A673 (cell line): Measurements from ENCODE around the gene CAMKK2. TPM values are rescaled to one million over a fixed set of nuclear protein-coding genes. Genes with fewer than 3 reads are reported as not detected.

Source experiments
- BruUV-seq: library from RNA; stranded (reverse); fragments of 400-500 nt; replicated peaks from 2 replicates; lab custom pipeline; 2021; lab: Mats Ljungman, UMichigan
- CTCF ChIA-PET: fragments of 300-600 bp; sonication (Branson Sonifier 250); formaldehyde crosslinking; loops from one replicate; lab custom pipeline; 2022; ENCODE audit warnings: antibody characterized with exemption; lab: Charles Lee
- POLR2A ChIA-PET: fragments of 300-600 bp; sonication (Branson Sonifier 250); formaldehyde crosslinking; loops from one replicate; lab custom pipeline; 2022; ENCODE audit warnings: antibody characterized with exemption; ENCODE audit not compliant: low non-redundant PET; lab: Charles Lee
- DNase-seq: peaks from one replicate; pipeline ENCODE4 v3.0.0-alpha.2; 2015; ENCODE audit warnings: low spot score
- H3K27ac ChIP-seq: fragments of 200-600 bp; sonication (generic); 2 replicates; pipeline ENCODE4 v1.5.1; 2016; ENCODE audit warnings: mixed run types, low read depth, mild to moderate bottlenecking, mixed read lengths, antibody characterized with exemption, low read length; ENCODE audit not compliant: poor library complexity, severe bottlenecking
- H3K27me3 ChIP-seq: fragments of 200-600 bp; sonication (generic); replicated peaks from 2 replicates; pipeline ENCODE4 v1.6.1; 2017; ENCODE audit warnings: mixed run types, low read depth, mild to moderate bottlenecking, mixed read lengths, antibody characterized with exemption, low read length; ENCODE audit not compliant: insufficient read depth, poor library complexity
- H3K36me3 ChIP-seq: fragments of 200-600 bp; sonication (generic); 2 replicates; pipeline ENCODE4 v1.6.1; 2016; ENCODE audit warnings: mixed run types, mild to moderate bottlenecking, mixed read lengths, antibody characterized with exemption, low read length; ENCODE audit not compliant: insufficient read depth, poor library complexity, severe bottlenecking
- H3K4me1 ChIP-seq: fragments of 200-600 bp; sonication (generic); 2 replicates; pipeline ENCODE4 v1.6.1; 2017; ENCODE audit warnings: mixed run types, mild to moderate bottlenecking, mixed read lengths, antibody characterized with exemption, low read length; ENCODE audit not compliant: insufficient read depth, poor library complexity, severe bottlenecking
- H3K4me3 ChIP-seq: fragments of 200-600 bp; sonication (generic); 2 replicates; pipeline ENCODE4 v1.5.1; 2016; ENCODE audit warnings: low read depth, mixed run types, mild to moderate bottlenecking, mixed read lengths, low read length; ENCODE audit not compliant: poor library complexity, severe bottlenecking
- H3K9me3 ChIP-seq: fragments of 200-600 bp; sonication (generic); 2 replicates; pipeline ENCODE4 v1.6.1; 2016; ENCODE audit warnings: mixed run types, low read depth, mild to moderate bottlenecking, mixed read lengths, antibody characterized with exemption, low read length; ENCODE audit not compliant: poor library complexity, severe bottlenecking
- EZH2 ChIP-seq: fragments of 200-600 bp; sonication (generic); IDR thresholded peaks from 2 replicates; pipeline ENCODE4 v1.6.1; 2017; ENCODE audit warnings: borderline replicate concordance, low read depth, mild to moderate bottlenecking, mixed read lengths, antibody characterized with exemption, low read length; ENCODE audit not compliant: poor library complexity, severe bottlenecking
- intact Hi-C: fragments of 100-400 bp; cut with micrococcal nuclease; formaldehyde crosslinking; loops from one replicate; pipeline ENCODE4 v1.10.0; 2022; ENCODE audit not compliant: unreplicated experiment
- total RNA-seq: library from RNA; stranded (reverse); gene quantifications from 2 replicates; pipeline ENCODE4 v1.2.3, GENCODE V29; 2021
- TF ChIP-seq, protein P1 (sequence below): fragments of 300-800, 200-600 bp; sonication (generic); conservative IDR thresholded peaks from 2 replicates; pipeline ENCODE4 v1.5.1; 2017; ENCODE audit warnings: low read depth, mild to moderate bottlenecking, antibody characterized with exemption, low read length, moderate library complexity, mixed read lengths

CAMKK2 gene
- total RNA-seq, 1 experiment from 2014 or later, result 33.0 TPM

DNA sequence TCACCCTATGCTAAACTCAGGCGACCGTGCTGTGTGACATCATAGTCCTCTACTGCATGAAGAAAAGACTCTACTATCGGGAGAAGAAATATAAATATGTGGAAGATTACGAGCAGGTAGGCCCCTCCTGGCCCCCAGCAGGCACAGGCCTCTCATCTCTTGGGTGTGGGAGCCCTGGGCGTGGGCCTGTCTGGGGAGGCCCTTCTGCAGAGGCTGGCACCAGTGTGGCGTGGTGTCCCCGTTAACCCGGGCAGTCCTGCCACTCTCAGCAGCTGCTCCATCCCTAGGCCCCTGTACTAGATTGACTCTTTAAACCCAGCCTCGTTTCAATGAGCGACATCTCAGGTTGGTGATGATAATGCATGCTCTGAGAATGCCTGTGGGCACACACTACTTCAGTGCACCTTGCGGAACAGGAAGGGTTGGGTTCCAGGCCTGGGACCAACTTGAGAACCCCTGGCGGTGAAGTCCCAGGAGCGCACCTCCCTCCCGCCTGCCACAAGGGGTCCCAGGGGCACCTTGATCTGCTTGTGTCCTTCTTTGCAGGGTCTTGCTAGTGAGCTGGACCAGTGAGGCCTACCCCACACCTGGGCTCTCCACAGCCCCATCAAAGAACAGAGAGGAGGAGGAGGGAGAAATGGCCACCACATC, 63.4 kb downstream of the CAMKK2 start:
- POLR2A ChIA-PET, result no interaction called here
- intact Hi-C loops, result no loop called here

DNA sequence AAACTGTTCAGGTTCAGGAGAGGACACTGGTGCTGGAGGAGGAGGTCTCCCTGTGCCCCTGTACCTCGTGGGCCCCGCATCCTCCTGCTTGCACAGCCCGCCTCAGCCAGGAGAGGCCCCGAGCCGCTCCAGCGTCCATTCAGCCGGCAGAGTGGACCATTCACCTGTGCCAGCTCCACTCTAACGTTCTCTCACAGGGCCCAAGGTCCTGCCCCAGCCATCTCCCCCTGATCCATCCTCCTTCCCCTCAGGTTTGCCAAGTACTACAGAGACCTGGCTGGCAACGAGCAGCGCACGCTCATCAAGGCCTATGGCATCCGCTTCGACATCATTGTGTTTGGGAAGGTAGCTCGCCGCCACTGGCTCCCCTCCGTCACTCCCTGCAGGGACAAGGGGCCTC, 64.3 kb downstream of the CAMKK2 start:
- intact Hi-C loops, result no loop called here
- no peak for DNase-seq
- no peaks in the 10 kb centered on the region for H3K9me3 ChIP-seq
- CTCF ChIA-PET, result no interaction called here
- H3K27me3 ChIP-seq, result no peaks in the 10 kb centered on the region
- POLR2A ChIA-PET, result no interaction called here
- peaks cover under 1% of the 10 kb centered on the region for H3K36me3 ChIP-seq
- no peak overlapping the region for H3K27ac ChIP-seq
- H3K4me1 ChIP-seq, result no peaks in the 10 kb centered on the region
- BruUV-seq, result no TSS peak
- TF ChIP-seq EZH2, result no peak
- no peak overlapping the region for H3K4me3 ChIP-seq

More for the DNA sequence above, 63.4 kb downstream of the CAMKK2 start:
- Histone ChIP-seq H3K4me3 (no peak overlapping the region), H3K4me1 (no peaks in the 10 kb centered on the region), H3K36me3 (peaks cover 7% of the 10 kb centered on the region), H3K27ac (no peak overlapping the region), H3K9me3 (no peaks in the 10 kb centered on the region), H3K27me3 (no peaks in the 10 kb centered on the region)
- TF ChIP-seq, protein P1, sequence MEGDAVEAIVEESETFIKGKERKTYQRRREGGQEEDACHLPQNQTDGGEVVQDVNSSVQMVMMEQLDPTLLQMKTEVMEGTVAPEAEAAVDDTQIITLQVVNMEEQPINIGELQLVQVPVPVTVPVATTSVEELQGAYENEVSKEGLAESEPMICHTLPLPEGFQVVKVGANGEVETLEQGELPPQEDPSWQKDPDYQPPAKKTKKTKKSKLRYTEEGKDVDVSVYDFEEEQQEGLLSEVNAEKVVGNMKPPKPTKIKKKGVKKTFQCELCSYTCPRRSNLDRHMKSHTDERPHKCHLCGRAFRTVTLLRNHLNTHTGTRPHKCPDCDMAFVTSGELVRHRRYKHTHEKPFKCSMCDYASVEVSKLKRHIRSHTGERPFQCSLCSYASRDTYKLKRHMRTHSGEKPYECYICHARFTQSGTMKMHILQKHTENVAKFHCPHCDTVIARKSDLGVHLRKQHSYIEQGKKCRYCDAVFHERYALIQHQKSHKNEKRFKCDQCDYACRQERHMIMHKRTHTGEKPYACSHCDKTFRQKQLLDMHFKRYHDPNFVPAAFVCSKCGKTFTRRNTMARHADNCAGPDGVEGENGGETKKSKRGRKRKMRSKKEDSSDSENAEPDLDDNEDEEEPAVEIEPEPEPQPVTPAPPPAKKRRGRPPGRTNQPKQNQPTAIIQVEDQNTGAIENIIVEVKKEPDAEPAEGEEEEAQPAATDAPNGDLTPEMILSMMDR, result no peak
- TF ChIP-seq EZH2, result no peak
- DNase-seq, result no peak
- CTCF ChIA-PET, result no interaction called here
- BruUV-seq, result no TSS peak

DNA sequence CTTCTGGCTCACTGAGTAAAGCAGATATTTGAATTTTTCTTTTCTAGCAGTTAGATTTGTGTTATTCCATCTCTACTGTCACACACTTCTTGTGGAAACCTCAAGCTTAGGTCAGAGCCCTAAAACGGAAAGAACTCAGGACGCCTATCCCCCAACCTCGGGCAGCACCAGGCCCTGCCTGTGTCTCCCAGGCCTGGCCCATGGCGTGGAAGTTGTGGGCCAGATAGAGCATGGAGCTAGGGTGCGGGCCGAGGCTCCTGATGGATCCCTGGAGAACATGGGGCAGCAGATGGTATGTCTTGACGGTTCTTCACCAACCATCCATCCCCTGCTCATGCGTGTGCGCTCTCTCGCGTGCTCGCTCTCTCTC, 66.0 kb downstream of the CAMKK2 start:
- Histone ChIP-seq H3K27me3 (no peaks in the 10 kb centered on the region), H3K27ac (no peak overlapping the region), H3K36me3 (no peaks in the 10 kb centered on the region), H3K4me1 (no peaks in the 10 kb centered on the region), H3K4me3 (no peak overlapping the region), H3K9me3 (no peaks in the 10 kb centered on the region)
- no peak for DNase-seq
- TF ChIP-seq, protein P1, result no peak
- TF ChIP-seq EZH2, result no peak
- ChIA-PET CTCF (no interaction called here), POLR2A (no interaction called here)
- intact Hi-C loops, result no loop called here
- BruUV-seq, result no TSS peak
